GM10847 (cell line): Measurements from ENCODE around the gene UCN.

Source experiments
- POLR2A ChIP-seq: IDR thresholded peaks from 2 replicates; pipeline ENCODE4 v1.6.1; 2011; ENCODE audit not compliant: insufficient read length; ENCODE audit errors: extremely low read depth

The UCN gene

DNA sequence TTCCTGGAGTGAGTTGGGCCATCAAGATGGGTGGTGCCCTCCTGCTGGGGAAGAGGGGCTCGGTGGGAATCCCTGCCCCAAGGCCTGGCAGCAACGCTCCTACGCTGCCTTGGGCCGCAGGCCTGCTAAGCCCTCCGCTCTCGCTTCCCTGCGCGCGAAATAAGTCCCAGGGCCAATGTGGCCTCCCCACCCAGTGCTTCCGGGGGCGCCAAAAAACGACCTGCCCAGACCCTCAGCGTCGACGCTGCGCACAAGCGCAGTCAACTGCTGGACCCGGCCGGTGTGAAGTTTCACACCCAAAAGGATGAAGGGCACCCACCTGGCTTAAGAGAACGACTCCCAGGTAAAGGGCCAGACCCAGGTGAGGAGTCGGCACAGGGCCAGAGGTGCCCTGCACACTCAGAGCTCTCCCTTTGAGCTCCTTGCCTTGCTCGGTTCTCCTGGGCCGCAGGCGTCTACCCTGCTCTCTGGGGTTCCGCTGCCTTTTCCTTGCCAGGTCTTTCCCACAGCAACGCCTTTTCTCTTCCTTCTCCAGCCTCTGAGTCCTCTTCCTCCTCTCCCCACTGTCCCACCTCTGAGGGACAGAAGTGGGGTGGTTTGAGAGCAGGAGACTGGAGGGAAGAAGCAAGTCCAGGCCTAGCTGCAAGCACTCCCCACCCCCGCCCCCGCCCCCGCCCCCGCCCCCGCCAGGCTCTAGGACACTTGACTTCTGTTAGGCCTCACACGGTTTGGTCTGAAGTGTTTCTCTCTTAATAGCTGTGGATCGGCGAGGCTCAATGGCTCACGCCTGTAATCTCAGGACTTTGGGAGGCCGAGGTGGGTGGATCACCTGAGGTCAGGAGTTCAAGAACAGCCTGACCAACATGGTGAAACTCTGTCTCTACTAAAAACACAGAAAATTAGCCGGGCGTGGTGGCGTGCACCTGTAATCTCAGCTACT is 32.8 kb downstream of the UCN start, which contains the start of gene DNAJC5G:
Gene DNAJC5G, plus strand, starts transcription at position 223 of the 940 bp plus-strand sequence. CDS start 1,296 bp downstream, outside the sequence.
- no peak for TF ChIP-seq POLR2A

GRCh38 chr2:27271631-27272340 is 36.5 kb downstream of the UCN start:
- TF ChIP-seq POLR2A, result no peak

DNA sequence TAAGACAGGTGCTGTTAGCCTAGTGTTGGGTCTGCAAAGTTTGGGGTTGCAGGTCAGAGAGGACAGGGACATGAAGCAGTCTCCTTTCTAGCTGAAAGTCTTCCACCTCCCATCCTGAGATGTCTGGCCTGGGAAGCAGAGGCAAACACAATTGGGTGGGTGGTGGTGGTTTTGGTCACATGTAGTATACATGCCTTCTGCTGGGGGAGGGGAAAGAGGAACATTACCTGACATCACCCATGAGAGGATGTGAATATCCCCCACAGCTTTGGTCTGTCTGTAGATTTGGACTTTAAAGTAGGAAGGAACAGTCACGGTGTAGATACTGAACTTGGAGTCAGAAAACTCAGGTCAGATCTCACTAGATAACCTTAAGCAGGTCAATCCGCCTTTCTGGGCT is 37.6 kb downstream of the UCN start:
- no peak for TF ChIP-seq POLR2A

- no peak for TF ChIP-seq POLR2A
Measured at GRCh38 chr2:27270131-27270530, 38.1 kb downstream of the UCN start.

GRCh38 chr2:27265536-27265870 is 42.7 kb downstream of the UCN start:
- TF ChIP-seq POLR2A, result no peak

DNA sequence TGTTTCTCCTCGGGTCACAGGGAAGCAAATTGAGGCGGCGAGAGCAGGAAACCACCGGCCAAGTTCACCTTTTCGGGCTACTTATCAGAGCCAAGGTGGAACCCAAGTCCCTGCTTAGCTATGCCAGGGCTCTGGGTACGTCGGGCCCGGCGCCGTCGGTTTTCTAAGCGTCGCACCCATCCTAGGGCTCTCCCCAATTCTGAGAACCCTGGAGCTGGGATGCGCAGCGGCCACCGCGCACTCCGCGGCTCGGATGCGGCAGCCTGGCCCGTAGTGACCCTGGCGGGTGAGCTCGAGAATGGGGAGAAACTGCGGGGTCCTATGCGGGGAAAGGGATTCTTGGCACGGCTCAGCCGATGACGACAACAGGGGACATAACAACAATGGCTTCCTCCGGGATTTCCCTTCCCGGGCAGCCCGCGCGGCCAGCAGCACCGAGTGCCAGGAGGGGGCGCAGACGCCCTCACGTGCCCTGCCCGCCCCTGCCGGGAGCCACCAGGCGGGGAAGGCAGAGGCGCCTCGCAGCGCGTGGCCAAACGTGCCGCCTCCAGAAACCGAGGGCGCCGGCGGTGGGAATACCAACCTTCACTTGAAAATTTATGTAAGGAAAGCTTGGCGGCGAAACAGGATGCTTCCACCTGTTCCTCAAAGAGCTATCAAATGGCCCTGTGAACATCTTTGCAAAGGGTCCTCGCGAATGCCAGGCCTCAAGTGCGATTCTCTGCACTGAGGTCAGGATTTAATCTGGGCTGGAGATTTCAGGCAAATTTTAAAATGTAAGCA is 43.3 kb downstream of the UCN start:
- no peak for TF ChIP-seq POLR2A

DNA sequence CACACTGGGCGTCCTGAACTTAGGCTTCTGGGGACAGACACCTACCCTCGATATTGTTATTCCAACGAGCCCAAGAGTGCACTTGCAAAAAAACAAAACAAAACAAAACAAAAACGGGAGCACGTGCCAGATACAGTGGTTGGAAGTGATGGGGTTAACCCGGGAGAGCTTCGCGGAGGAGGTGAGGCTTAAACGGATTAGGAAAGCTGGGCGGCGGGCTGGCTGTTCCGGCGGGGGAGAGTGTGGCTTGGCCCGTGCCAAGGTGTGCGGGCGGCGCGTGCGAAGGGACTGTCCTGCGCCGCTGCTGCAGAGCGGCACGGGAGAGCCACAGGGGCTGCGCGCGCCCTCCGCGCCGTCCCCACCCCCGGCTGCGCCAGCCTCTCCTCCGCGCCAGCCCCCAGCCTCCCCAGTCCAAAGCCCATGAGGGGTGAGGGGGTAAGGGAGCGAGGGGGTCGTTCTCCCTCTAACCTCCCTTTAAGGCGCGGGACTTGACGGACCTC is 43.9 kb downstream of the UCN start:
- TF ChIP-seq POLR2A, result no peak

DNA sequence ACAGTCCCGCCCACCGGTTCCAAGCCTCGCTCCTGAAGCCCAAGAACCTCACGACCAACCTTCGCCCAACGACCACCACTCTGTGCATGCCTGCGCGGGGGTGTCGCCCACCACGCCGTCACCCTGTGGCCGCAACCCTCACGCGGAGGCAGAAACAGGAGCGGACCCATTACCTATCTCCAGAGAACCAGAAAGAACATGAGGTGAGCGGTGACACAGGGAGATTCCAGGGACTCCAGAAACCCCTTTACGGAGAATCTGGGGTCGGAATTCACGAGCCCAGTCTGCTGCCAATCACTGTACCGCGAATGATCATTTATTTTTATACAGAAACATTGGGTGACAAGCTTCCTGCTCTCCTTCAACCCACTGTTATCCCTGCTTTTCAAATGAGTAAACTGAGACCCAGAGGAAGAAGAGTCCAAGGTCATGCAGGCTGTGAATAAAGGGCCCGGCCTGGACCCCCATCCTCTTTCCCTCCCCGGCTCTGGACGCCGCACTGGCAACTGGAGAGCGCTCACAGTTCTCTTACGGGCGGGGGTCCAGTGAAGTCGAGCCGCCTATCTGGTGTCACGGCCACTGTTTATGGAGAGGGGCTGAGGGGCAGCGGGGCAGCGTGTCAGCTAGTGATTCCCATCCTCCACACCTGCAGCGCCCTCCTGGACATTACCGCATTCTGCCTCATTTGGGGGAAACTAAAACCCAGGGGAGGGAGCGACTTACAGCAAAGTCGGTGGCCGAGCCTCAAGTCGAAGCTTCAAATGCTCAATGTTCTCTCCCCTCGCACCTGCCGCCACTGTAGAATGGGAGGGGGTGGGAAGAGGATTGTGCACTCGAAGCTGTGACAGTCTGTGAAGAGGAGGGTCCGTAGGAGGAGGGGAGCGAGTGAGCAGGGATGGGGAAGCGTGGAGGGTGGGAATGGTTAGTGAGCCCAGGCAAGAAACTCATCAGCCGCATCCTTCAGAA is 44.7 kb downstream of the UCN start:
- no peak for TF ChIP-seq POLR2A

- TF ChIP-seq POLR2A, result no peak
Measured at GRCh38 chr2:27262379-27263286, 45.6 kb downstream of the UCN start, which contains the start of gene SLC30A3. Gene SLC30A3 (minus strand): TSS chr2:27263047. CDS start chr2:27262906, 141 bp downstream.

GRCh38 chr2:27261926-27262298 is 46.3 kb downstream of the UCN start:
- TF ChIP-seq POLR2A, result no peak

DNA sequence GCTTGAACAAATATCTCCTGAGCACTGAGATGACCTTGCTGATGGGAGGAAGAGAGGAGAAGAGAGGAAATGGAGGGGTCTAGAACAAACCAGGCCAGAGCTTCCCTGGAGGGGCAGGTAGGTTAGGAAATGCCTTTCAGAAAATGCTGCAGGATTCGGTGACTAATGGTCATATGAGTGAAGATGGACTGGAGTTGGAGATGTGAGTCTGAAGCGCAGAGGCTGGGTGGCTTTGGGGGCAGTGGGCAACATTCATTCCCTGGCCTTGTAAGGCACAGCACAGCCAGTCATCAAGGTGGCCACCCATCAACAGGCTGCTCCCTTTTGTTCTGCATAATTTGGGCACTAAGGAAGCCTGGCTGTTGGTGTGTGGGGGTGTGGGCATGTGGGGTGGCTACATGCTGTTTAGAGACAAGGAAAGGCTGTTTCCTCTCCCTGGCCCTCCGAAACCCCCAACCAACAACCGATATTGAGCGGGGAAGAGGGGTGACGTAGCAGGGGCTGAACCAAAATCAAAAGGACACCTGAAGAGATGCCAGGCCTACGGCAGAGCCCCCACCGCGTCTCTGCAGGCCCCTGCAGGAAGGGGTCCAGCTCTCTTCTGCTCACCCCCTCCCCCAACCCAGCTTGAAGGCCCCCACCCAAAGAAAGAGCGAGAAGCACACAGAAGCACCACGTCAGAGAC is 46.9 kb downstream of the UCN start:
- no peak for TF ChIP-seq POLR2A

DNA sequence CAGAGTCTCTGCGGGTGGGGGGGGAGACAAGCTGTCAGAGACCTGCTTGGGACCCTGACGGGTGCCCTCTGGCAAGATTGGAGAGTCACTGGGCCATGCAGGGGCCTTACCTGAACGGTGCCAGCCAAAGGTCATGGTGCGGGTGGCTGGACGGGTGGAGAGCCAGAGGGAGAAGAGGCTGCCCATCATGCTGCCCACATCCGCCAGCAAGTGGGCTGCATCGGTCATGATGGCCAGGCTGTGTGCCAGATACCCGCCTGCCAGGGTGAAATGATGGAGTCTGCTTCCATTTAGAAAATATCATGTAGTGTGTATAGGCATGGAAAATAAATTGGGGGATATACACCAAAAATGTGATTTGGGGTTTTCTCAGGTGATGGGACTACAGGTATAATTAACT is 50.2 kb downstream of the UCN start:
- no peak for TF ChIP-seq POLR2A
